H1 (cell line): ENCODE measurements around the gene RFTN2. TPM values are rescaled to one million over a fixed set of nuclear protein-coding genes. Genes with fewer than 3 reads are reported as not detected.

ENCODE experiments used
- CTCF ChIA-PET: fragments of 300-600 bp; sonication (Branson Sonifier 250); formaldehyde crosslinking; loops from one replicate; lab custom pipeline; 2021; ENCODE audit not compliant: partially characterized antibody; lab: Charles Lee
- POLR2A ChIA-PET: fragments of 300-600 bp; sonication (Branson Sonifier 250); formaldehyde crosslinking; loops from one replicate; lab custom pipeline; 2021; ENCODE audit warnings: inconsistent platforms; ENCODE audit not compliant: partially characterized antibody; lab: Charles Lee
- DNase-seq, 2 experiments: peaks; one replicate each; pipeline versions ENCODE4 v3.0.0 to v3.0.0-alpha.2; 2010 to 2022; ENCODE audit warnings: low spot score in 2 of 2, low read depth in 1 of 2, mixed read lengths in 1 of 2
- FAIRE-seq: peaks from 2 replicates; lab custom pipeline; 2011; peaks lifted over from hg19 to GRCh38; lab: Jason Lieb, UNC
- H2AFZ ChIP-seq: 2 replicates; pipeline ENCODE4 v1.8.1; 2012; ENCODE audit warnings: low read length, inconsistent platforms
- H2AK5ac ChIP-seq: 2 replicates; pipeline ENCODE4 v1.6.1; 2013; ENCODE audit warnings: low read depth, low read length
- H2BK120ac ChIP-seq: replicated peaks from 2 replicates; pipeline ENCODE3; 2013; ENCODE audit warnings: low read depth, low read length, inconsistent platforms
- H2BK12ac ChIP-seq: 2 replicates; pipeline ENCODE4 v1.6.1; 2013; ENCODE audit warnings: low read depth, low read length
- H2BK15ac ChIP-seq: 2 replicates; pipeline ENCODE4 v1.6.1; 2013; ENCODE audit warnings: low read length
- H2BK20ac ChIP-seq: 2 replicates; pipeline ENCODE4 v1.6.1; 2013; ENCODE audit warnings: low read length
- H2BK5ac ChIP-seq: 2 replicates; pipeline ENCODE4 v1.6.1; 2013; ENCODE audit warnings: low read depth, low read length
- H3K14ac ChIP-seq: 2 replicates; pipeline ENCODE4 v1.6.1; 2013; ENCODE audit warnings: inconsistent platforms; ENCODE audit not compliant: insufficient read length
- H3K18ac ChIP-seq: 2 replicates; pipeline ENCODE4 v1.6.1; 2013; ENCODE audit warnings: low read length; ENCODE audit errors: extremely low read depth
- H3K23ac ChIP-seq: 2 replicates; pipeline ENCODE4 v1.6.1; 2013; ENCODE audit warnings: inconsistent platforms; ENCODE audit not compliant: insufficient read length
- H3K23me2 ChIP-seq: 2 replicates; pipeline ENCODE4 v1.6.1; 2013; ENCODE audit warnings: low read depth, low read length
- H3K27ac ChIP-seq: 2 replicates; pipeline ENCODE4 v1.6.1; 2011; ENCODE audit warnings: low read depth, low read length, inconsistent platforms
- H3K27me3 ChIP-seq, 4 experiments: replicated peaks in 1 of 4; 1 replicate in 1 of 4; 2 replicates in 3 of 4; pipeline versions ENCODE4 v1.6.1 to v1.8.1; 2011 to 2013; ENCODE audit warnings: low read length in 3 of 4, mild to moderate bottlenecking in 3 of 4, inconsistent platforms in 2 of 4, mixed read lengths in 2 of 4, moderate library complexity in 1 of 4; ENCODE audit not compliant: control insufficient read depth in 3 of 4, insufficient read depth in 3 of 4; ENCODE audit errors: extremely low read depth in 1 of 4
- H3K36me3 ChIP-seq, 4 experiments: 2 replicates each; pipeline versions ENCODE4 v1.6.1 to v1.8.1; 2011 to 2013; ENCODE audit warnings: mild to moderate bottlenecking in 4 of 4, low read length in 3 of 4, moderate library complexity in 2 of 4, control low read depth in 1 of 4, inconsistent platforms in 1 of 4; ENCODE audit not compliant: insufficient read depth in 4 of 4, control insufficient read depth in 2 of 4
- H3K4ac ChIP-seq: replicated peaks from 2 replicates; pipeline ENCODE3; 2013; ENCODE audit warnings: low read length, low read depth, mixed read lengths, inconsistent platforms; ENCODE audit not compliant: insufficient read length
- H3K4me1 ChIP-seq, 4 experiments: replicated peaks in 1 of 4; 1 replicate in 1 of 4; 2 replicates in 3 of 4; pipeline versions ENCODE4 v1.6.1 to v1.8.1; 2011 to 2013; ENCODE audit warnings: low read length in 3 of 4, inconsistent platforms in 2 of 4, mixed read lengths in 1 of 4; ENCODE audit not compliant: insufficient read depth in 4 of 4, control insufficient read depth in 3 of 4
- H3K4me2 ChIP-seq, 2 experiments: 2 replicates each; pipeline versions ENCODE4 v1.6.1 to v1.8.1; 2011 to 2013; ENCODE audit warnings: low read depth in 2 of 2, low read length in 2 of 2, control low read depth in 1 of 2, inconsistent platforms in 1 of 2, mild to moderate bottlenecking in 1 of 2; ENCODE audit not compliant: insufficient read depth in 1 of 2
- H3K4me3 ChIP-seq, 4 experiments: fragments of 200-600, 300-600 bp in 1 of 4; sonication (generic), shearing (Covaris generic), sonication (Bioruptor Twin) in 1 of 4; 2 replicates each; pipeline versions ENCODE4 v1.5.1 to v1.8.1; 2011 to 2016; ENCODE audit warnings: low read length in 4 of 4, low read depth in 3 of 4, control low read depth in 2 of 4, inconsistent platforms in 2 of 4, mild to moderate bottlenecking in 2 of 4, mixed read lengths in 1 of 4, moderate library complexity in 1 of 4; ENCODE audit not compliant: insufficient read depth in 2 of 4; ENCODE audit errors: extremely low read depth in 1 of 4
- H3K56ac ChIP-seq: replicated peaks from 2 replicates; pipeline ENCODE3; 2013; ENCODE audit warnings: low read depth, mild to moderate bottlenecking, mixed read lengths, low read length, inconsistent platforms; ENCODE audit not compliant: insufficient read length
- H3K79me1 ChIP-seq: 2 replicates; pipeline ENCODE4 v1.6.1; 2013; ENCODE audit warnings: low read depth, low read length, control low read depth
- H3K79me2 ChIP-seq, 2 experiments: 2 replicates each; pipeline versions ENCODE4 v1.6.1 to v1.8.1; 2012 to 2013; ENCODE audit warnings: low read length in 2 of 2, mild to moderate bottlenecking in 2 of 2, inconsistent platforms in 1 of 2; ENCODE audit not compliant: insufficient read depth in 2 of 2, control insufficient read depth in 1 of 2
- H3K9ac ChIP-seq, 4 experiments: replicated peaks in 1 of 4; 1 replicate in 1 of 4; 2 replicates in 3 of 4; pipeline versions ENCODE4 v1.6.1 to v1.8.1; 2011 to 2013; ENCODE audit warnings: low read depth in 3 of 4, low read length in 3 of 4, control low read depth in 2 of 4, mild to moderate bottlenecking in 2 of 4, moderate library complexity in 2 of 4, inconsistent platforms in 1 of 4; ENCODE audit errors: extremely low read depth in 1 of 4
- H3K9me3 ChIP-seq, 2 experiments: 2 replicates each; pipeline versions ENCODE4 v1.6.1 to v1.8.1; 2012 to 2013; ENCODE audit warnings: mild to moderate bottlenecking in 2 of 2, moderate library complexity in 2 of 2, control low read depth in 1 of 2, inconsistent platforms in 1 of 2, low read depth in 1 of 2, low read length in 1 of 2, mixed read lengths in 1 of 2; ENCODE audit not compliant: insufficient read depth in 2 of 2
- H4K20me1 ChIP-seq, 2 experiments: replicated peaks in 1 of 2; 2 replicates each; pipeline versions ENCODE3 to v1.8.1; 2011 to 2013; ENCODE audit warnings: inconsistent platforms in 2 of 2, low read length in 2 of 2, mild to moderate bottlenecking in 1 of 2; ENCODE audit not compliant: insufficient read depth in 2 of 2, control insufficient read depth in 1 of 2
- H4K5ac ChIP-seq: 2 replicates; pipeline ENCODE4 v1.6.1; 2013; ENCODE audit warnings: low read length, low read depth, mixed read lengths, inconsistent platforms; ENCODE audit not compliant: insufficient read length
- H4K8ac ChIP-seq: 2 replicates; pipeline ENCODE4 v1.8.0; 2013; ENCODE audit warnings: mild to moderate bottlenecking, moderate library complexity, low read length, inconsistent platforms; ENCODE audit not compliant: insufficient read depth; ENCODE audit errors: extremely low read depth
- H4K91ac ChIP-seq: replicated peaks from 2 replicates; pipeline ENCODE3; 2013; ENCODE audit warnings: low read length, mixed read lengths, inconsistent platforms; ENCODE audit not compliant: insufficient read length
- CEBPB ChIP-seq: IDR thresholded peaks from 2 replicates; pipeline ENCODE4 v1.6.1; 2012; ENCODE audit warnings: low read depth, low read length
- WGBS, 2 experiments: shearing (Covaris generic) in 1 of 2; methylation state at CpG; one replicate each; pipeline versions ENCODE4 v1.1.6 to v1.1.7; 2013 to 2015; ENCODE audit warnings: low lambda C conversion rate in 2 of 2, mixed read lengths in 2 of 2, inconsistent platforms in 1 of 2, low coverage in 1 of 2, missing lambda C conversion rate in 1 of 2; ENCODE audit not compliant: insufficient replicate concordance in 2 of 2, insufficient coverage in 1 of 2, insufficient read length in 1 of 2; ENCODE audit errors: extremely low coverage in 1 of 2, missing lambda C conversion rate in 1 of 2; 5-methylcytosine and 5-hydroxymethylcytosine counted together
- polyA plus RNA-seq, 7 experiments: library from polyadenylated mRNA; depleted of rRNA in 3 of 7; stranded (reverse) in 5 of 7; unstranded in 2 of 7; fragments of >200 nt in 5 of 7; fragments of 200-250 nt in 2 of 7; gene quantifications; 1 replicate in 5 of 7; 2 replicates in 1 of 7; 4 replicates in 1 of 7; pipeline versions ENCODE4 v1.2.1 to v1.2.3, GENCODE V29; 2011 to 2013; ENCODE audit warnings: missing spikeins in 2 of 7, mixed read lengths in 2 of 7
- total RNA-seq: library from RNA; stranded (reverse); fragmentation: NEBNext Ultra II Directional; extraction: Animal tissue kit (Norgen Biotek cat#: 25700); gene quantifications from 2 replicates; pipeline ENCODE4 v1.2.1, GENCODE V29; 2021

The RFTN2 gene
- total and polyA plus RNA-seq, 2 of the 8 experiments (the other 6 are each of a cell fraction or from before 2014, with no cell fraction given) = 2.3 to 2.4 TPM

DNA sequence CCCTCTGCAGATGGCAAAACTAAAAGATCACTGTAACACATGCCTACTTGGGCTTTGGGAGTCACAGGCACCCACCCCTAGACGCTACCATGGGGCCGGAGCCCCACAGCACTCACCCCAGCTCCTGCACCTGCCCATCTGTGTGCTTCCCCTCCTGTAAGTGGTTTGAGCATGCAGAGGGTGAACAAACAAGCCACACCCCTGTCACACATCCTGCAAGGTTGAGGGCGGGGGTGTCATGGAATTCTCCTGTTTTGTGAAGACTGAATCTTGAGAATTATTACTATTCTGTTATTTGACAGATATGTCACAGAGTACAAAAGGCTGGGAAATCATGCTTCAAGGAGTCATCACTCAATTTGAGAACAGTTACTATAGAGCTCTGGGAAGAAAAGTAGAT is 60.9 kb downstream of the RFTN2 start:
- no peak overlapping the region for H2AFZ ChIP-seq
- H2BK12ac ChIP-seq = no peak overlapping the region
- H3K27me3 ChIP-seq = no peaks in the 10 kb centered on the region
- H3K9ac ChIP-seq = no peak overlapping the region; a peak in 2 of 7 replicates
- H2BK120ac ChIP-seq = no peak overlapping the region
- H3K79me2 ChIP-seq = no peaks in the 10 kb centered on the region
- H3K56ac ChIP-seq = no peak overlapping the region
- DNase-seq (no peak), FAIRE-seq (no peak)
- H2BK20ac ChIP-seq = no peak overlapping the region
- H4K91ac ChIP-seq = no peak overlapping the region
- H3K4me3 ChIP-seq = no peak overlapping the region
- no peak overlapping the region for H2BK5ac ChIP-seq
- CTCF ChIA-PET = interaction anchor here (0.9 to 1.7 kb wide), 4 partner anchors 9 to 114 kb away, joined by 3 to 4 read pairs (median 4); partner anchors contain the start of gene HSPE1
- H3K9me3 ChIP-seq = no peaks in the 10 kb centered on the region
- H3K23me2 ChIP-seq = no peaks in the 10 kb centered on the region
- no peaks in the 10 kb centered on the region for H4K20me1 ChIP-seq
- H3K27ac ChIP-seq = no peak overlapping the region
- no peak overlapping the region for H2AK5ac ChIP-seq
- WGBS, 2 experiments = 91% methylated on average over 3 of the region's 3 CpGs; no CpG with 5 or more reads in 1 of the 2 experiments
- peaks cover 0 to 10% (median under 1%) of the 10 kb centered on the region in 4 experiments; a peak in 3 of 7 replicates for H3K4me1 ChIP-seq
- H3K14ac ChIP-seq = no peak overlapping the region
- no peaks in the 10 kb centered on the region for H3K36me3 ChIP-seq
- H3K23ac ChIP-seq = no peak overlapping the region
- H2BK15ac ChIP-seq = no peak overlapping the region
- no peak overlapping the region for H4K5ac ChIP-seq
- no peak overlapping the region for H3K4me2 ChIP-seq
- no peak overlapping the region for H4K8ac ChIP-seq
- H3K4ac ChIP-seq = no peak overlapping the region
- H3K18ac ChIP-seq = no peak overlapping the region
- POLR2A ChIA-PET = interaction anchor here (0.6 kb wide), 1 partner anchor 119 kb away, joined by 4 read pairs; no protein-coding TSS in a partner anchor
- no peaks in the 10 kb centered on the region for H3K79me1 ChIP-seq
- no peak for TF ChIP-seq CEBPB
- TF ChIP-seq, all 59 proteins: peak for 0
